Psoas muscle (tissue), 8 donors: ENCODE measurements around the gene JMJD6. TPM values are rescaled to one million over a fixed set of nuclear protein-coding genes. Genes with fewer than 3 reads are reported as not detected.

Experiments used
- ATAC-seq, 4 donors: fragments of 200-7000 bp; cut with Tn5 transposase; one replicate each; pipeline ENCODE4 v1.9.1; 2020; ENCODE audit warnings: moderate library complexity in 3 of 4, mild to moderate bottlenecking in 2 of 4
- DNase-seq, 2 donors: peaks; one replicate each; pipeline ENCODE4 v3.0.0-alpha.2; 2020
- H3K27ac ChIP-seq: fragments of 200-600 bp; one replicate; pipeline ENCODE4 v1.8.0; 2022
- H3K27me3 ChIP-seq, 3 donors: fragments of 200-600 bp in 1 of 3; one replicate each; pipeline versions ENCODE4 v1.6.1 to v1.8.0; 2013 to 2022; ENCODE audit warnings: low read length in 2 of 3, mild to moderate bottlenecking in 2 of 3, moderate library complexity in 1 of 3; ENCODE audit not compliant: insufficient read depth in 3 of 3
- H3K36me3 ChIP-seq, 2 donors: fragments of 200-600 bp in 1 of 2; one replicate each; pipeline versions ENCODE4 v1.6.1 to v1.8.0; 2013 to 2022; ENCODE audit warnings: low read depth in 1 of 2, mild to moderate bottlenecking in 1 of 2, moderate library complexity in 1 of 2; ENCODE audit not compliant: insufficient read depth in 1 of 2
- H3K4me1 ChIP-seq: fragments of 200-600 bp; one replicate; pipeline ENCODE4 v1.8.0; 2022
- H3K4me3 ChIP-seq: fragments of 200-600 bp; one replicate; pipeline ENCODE4 v1.8.0; 2022; ENCODE audit warnings: mild to moderate bottlenecking
- H3K9me3 ChIP-seq: fragments of 200-600 bp; one replicate; pipeline ENCODE4 v1.8.0; 2022
- CTCF ChIP-seq: fragments of 200-600 bp; IDR thresholded peaks from one replicate; pipeline ENCODE4 v1.8.0; 2022; ENCODE audit warnings: antibody characterized with exemption
- WGBS, 3 donors: extraction: QIAGEN DNeasy Blood & Tissue Kit; methylation state at CpG; one replicate each; pipeline versions ENCODE4 v1.1.6 to v1.1.7; 2013; 5-methylcytosine and 5-hydroxymethylcytosine counted together
- intact Hi-C, 2 donors: fragments of 100-400 bp; cut with DNase I; formaldehyde crosslinking; loops; one replicate each; pipeline versions ENCODE4 v1.11.0 to v1.14.2; 2022
- polyA plus RNA-seq, 3 donors: library from polyadenylated mRNA; stranded (reverse); fragments of 200-250 nt; gene quantifications; one replicate each; pipeline ENCODE4 v1.2.3, GENCODE V29; 2013
- total RNA-seq, 4 donors: library from RNA; stranded (reverse); fragmentation: NEBNext Ultra II Directional in 2 of 4; extraction: Animal tissue kit (Norgen Biotek cat#: 25700) in 2 of 4; gene quantifications; one replicate each; pipeline versions ENCODE4 v1.2.1 to v1.2.4, GENCODE V29; 2021 to 2023
- donor health status: healthy with polysubstance abuse.
- donor health status: DM: no; HTN: no; CAD: no; lungs with moderate emphysema.
- donor health status: Bipolar disorder and iron deficiency.
- donor health status: healthy.
- donor health status: DM: yes; HTN: yes; CAD: no.
- donor health status: DM: no; HTN: no; CAD: no.
- donor health status: DM: no; HTN: no; CAD: no.
- donor health status: DM: yes; HTN: yes; CAD: no.

JMJD6 gene
- total and polyA plus RNA-seq, 7 donors = 30.8 to 81.9 (median 53.0) TPM

- no peak for TF ChIP-seq CTCF
- ATAC-seq (no peak), DNase-seq (no peak)
- H3K4me3 ChIP-seq = no peak overlapping the region
- intact Hi-C loops = no loop called here
- H3K27ac ChIP-seq = peak overlapping the region; percentile 97
- H3K27me3 ChIP-seq = no peaks in the 10 kb centered on the region
- H3K9me3 ChIP-seq = no peaks in the 10 kb centered on the region
- peaks cover 39% of the 10 kb centered on the region for H3K4me1 ChIP-seq
- H3K36me3 ChIP-seq = no peaks in the 10 kb centered on the region
- WGBS, 3 donors = 88 to 96% (median 92%) methylated on average over 10 of the region's 10 CpGs
These were observed 23.3 kb downstream of the JMJD6 start for GRCh38 chr17:76702941-76703637.

DNA sequence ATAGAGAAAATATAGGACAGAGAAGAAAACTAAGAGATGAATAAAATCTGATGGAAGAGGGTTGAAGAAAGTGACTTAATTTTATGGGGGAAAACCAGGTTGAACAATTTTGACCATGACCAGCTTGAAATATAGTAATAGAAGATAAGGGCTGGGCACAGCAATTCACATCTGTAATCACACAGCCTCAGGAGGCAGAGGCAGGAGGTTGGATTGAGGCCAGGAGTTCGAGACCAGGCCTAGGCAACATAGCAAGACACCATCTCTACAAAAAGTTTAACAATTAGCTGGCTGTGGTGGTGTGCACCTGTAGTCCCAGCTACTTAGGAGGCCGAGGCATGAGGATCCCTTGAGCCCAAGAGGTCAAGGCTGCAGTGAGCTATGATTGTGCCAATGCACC is 24.3 kb downstream of the JMJD6 start:
- Histone ChIP-seq H3K36me3 (no peaks in the 10 kb centered on the region), H3K27ac (peak overlapping the region; percentile 97), H3K4me3 (no peak overlapping the region), H3K27me3 (no peaks in the 10 kb centered on the region), H3K4me1 (peaks cover 42% of the 10 kb centered on the region), H3K9me3 (no peaks in the 10 kb centered on the region)
- intact Hi-C loops = no loop called here
- TF ChIP-seq CTCF = no peak
- 55 to 74% (median 69%) methylated on average over 2 of the region's 2 CpGs for WGBS, 3 donors
- ATAC-seq = no peak
- no peak for DNase-seq

GRCh38 chr17:76701471-76701967 is 24.9 kb downstream of the JMJD6 start:
- H3K9me3 ChIP-seq = no peaks in the 10 kb centered on the region
- no peak for DNase-seq
- no peaks in the 10 kb centered on the region for H3K27me3 ChIP-seq
- H3K27ac ChIP-seq = peak overlapping the region; percentile 97
- intact Hi-C loops = no loop called here
- no peak for ATAC-seq
- H3K36me3 ChIP-seq = no peaks in the 10 kb centered on the region
- WGBS, 3 donors = 52 to 67% (median 53%) methylated on average over 11 of the region's 11 CpGs
- TF ChIP-seq CTCF = no peak
- H3K4me3 ChIP-seq = peak overlapping the region; percentile 66
- H3K4me1 ChIP-seq = peaks cover 42% of the 10 kb centered on the region

GRCh38 chr17:76700617-76701470 is 25.6 kb downstream of the JMJD6 start:
- DNase-seq (peak; percentile 75 to 87), ATAC-seq (peak; percentile 86 to 92 (median 90))
- intact Hi-C loops = no loop called here
- H3K36me3 ChIP-seq = no peaks in the 10 kb centered on the region
- WGBS, 3 donors = 9 to 19% (median 14%) methylated on average over 33 of the region's 33 CpGs
- no peak for TF ChIP-seq CTCF
- peak overlapping the region; percentile 97 for H3K27ac ChIP-seq
- peaks cover 47% of the 10 kb centered on the region for H3K4me1 ChIP-seq
- H3K4me3 ChIP-seq = peak overlapping the region; percentile 66
- no peaks in the 10 kb centered on the region for H3K9me3 ChIP-seq
- H3K27me3 ChIP-seq = no peaks in the 10 kb centered on the region
